ENCODE measurements around the gene FKBP1A.

DNA sequence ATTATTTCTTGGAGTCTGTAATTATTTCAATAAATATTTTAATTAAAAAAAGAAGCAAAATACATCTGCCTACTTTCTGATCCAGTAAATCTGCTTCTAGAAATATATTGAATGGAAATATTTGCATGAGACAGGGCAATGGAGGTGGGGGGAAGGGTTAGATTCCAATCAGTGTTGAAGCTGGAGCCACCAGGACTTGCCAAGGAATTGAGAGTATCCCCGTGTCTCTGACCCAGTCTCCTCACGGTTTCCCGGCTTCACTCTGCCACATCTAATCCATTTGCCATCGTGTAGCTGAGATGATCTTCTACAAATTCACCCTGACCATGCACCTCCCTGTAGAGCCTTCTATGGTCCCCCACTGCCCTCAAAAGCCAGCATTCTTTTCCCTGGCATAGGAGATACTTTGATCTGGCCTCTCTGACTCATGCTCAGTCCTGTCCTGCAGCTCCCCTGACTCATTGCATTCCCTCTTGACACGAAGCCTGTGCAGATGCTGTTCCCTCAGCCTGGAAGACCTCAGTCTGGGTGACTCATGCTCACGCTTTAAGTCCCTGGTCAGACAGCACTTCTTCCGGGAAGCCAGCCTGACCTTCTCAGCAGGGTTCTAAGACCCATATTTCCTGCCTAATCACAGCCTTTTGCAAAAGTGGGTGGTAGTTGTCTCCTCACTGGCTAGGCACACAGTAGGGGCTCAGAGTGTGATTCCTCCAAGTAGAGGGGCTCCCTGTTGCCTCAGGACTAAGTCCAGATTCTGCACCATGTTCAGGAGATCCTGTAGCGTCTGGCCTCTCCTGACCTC lies 23.0 kb upstream of the FKBP1A start:
- TF ChIP-seq, protein P1, sequence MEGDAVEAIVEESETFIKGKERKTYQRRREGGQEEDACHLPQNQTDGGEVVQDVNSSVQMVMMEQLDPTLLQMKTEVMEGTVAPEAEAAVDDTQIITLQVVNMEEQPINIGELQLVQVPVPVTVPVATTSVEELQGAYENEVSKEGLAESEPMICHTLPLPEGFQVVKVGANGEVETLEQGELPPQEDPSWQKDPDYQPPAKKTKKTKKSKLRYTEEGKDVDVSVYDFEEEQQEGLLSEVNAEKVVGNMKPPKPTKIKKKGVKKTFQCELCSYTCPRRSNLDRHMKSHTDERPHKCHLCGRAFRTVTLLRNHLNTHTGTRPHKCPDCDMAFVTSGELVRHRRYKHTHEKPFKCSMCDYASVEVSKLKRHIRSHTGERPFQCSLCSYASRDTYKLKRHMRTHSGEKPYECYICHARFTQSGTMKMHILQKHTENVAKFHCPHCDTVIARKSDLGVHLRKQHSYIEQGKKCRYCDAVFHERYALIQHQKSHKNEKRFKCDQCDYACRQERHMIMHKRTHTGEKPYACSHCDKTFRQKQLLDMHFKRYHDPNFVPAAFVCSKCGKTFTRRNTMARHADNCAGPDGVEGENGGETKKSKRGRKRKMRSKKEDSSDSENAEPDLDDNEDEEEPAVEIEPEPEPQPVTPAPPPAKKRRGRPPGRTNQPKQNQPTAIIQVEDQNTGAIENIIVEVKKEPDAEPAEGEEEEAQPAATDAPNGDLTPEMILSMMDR (IDR thresholded peaks at IDR 0.05; ENCODE audit: borderline replicate concordance, extremely low read depth, low read length, poor library complexity, severe bottlenecking), result no peak
- no peak for TF ChIP-seq EZH2 (IDR thresholded peaks at IDR 0.05; ENCODE audit: borderline replicate concordance, low read depth, low read length, severe bottlenecking)

Measured in DND-41 (cell line).